HT1080 (cell line): Measurements from ENCODE around the gene TNRC6C. TPM values are rescaled to one million over a fixed set of nuclear protein-coding genes. Genes with fewer than 3 reads are reported as not detected.
"Not testable (repeated sequence)": the region's sequence is repeated elsewhere in the genome, so short reads cannot be mapped to it uniquely, and the experiment has no call there.

Experiments
- DNase-seq: peaks from one replicate; pipeline ENCODE4 v3.0.0-alpha.2; 2015; ENCODE audit warnings: low read depth
- total RNA-seq: library from RNA; depleted of rRNA; stranded (reverse); fragments of >200 nt; shearing (Covaris generic); gene quantifications from 2 replicates; pipeline ENCODE4 v1.2.3, GENCODE V29; 2014

Gene TNRC6C
- total RNA-seq, 1 experiment from 2014 or later, result 2.7 TPM

DNA sequence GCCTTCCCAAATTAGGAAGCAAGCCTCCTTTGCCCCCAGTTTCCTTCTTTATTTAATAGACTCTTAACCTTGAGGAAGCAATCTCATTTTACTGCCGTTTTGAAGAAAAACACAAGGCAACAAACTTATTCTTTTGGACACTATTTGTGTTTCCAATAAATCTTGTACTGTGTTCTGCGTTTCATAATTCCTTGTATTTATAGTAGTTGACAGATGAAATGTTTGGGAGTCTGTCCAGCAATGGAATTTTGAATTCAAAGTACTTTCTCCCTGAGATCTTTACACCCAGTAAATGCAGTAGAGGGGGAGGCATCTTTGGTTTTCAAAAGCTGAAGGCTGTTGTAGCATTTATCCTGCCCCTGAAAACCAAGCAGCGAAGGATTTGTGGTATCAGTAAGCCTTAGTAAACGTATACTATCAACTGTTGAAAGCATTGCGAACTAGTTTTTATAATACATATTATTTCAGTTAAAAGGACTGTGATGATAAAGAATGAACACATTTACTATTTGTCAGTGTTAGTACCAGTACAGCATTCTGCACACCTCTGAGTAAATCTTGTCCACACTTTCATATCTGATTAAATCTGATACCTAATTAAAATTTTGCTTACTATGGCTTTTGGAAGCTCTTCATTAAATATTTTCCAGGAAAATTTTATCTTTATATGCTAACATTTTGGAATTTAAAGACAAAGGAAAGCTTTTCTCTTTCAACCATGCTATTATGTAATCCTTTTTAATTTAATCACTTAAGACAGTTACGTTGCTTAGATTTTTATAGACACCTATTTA is 83.1 kb downstream of the TNRC6C start:
- DNase-seq, result no peak

DNA sequence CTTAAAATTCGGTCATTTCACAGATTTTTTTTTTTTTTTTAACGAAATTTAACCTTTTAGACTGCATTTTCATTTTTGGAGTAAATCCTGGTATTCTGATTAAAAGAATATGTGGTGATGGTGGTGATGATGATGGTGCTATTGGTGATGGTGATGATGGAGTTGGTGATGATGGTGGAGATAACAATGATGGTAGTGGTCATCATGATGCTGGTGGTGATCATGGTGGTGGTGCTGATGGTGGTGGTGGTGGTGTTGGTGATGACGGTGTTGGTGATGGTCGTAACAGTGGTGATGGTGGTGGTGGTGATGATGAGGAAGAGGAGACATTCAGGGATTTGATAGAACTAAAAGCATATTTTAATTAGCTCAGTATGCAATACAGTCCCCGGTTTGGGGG is 84.0 kb downstream of the TNRC6C start:
- DNase-seq, result no peak

DNA sequence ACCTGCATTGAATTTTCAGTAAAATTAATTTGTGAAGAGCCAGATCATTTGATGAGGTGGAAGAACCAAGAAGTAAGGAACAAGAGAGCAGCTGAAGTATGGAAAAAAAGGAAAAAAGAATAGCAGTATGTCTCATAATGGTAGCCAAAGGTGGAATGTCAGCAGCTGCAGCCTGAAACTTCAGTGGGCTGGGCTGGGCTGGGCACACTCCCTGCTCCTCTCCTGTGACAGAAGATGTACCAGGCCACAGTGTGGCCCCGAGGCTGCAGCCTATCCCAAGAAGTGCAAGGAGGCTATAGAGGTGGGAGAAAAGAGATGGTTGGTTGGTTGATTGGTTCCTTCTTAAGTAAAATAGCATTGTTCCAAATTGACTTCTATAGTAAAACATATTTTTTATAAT is 84.5 kb downstream of the TNRC6C start:
- no peak for DNase-seq

- DNase-seq, result no peak
Observed at GRCh38 chr17:78044280-78044835, 85.9 kb downstream of the TNRC6C start.

- no peak for DNase-seq
Observed at GRCh38 chr17:78045316-78045715, 86.8 kb downstream of the TNRC6C start.

GRCh38 chr17:78046923-78047322 is 88.4 kb downstream of the TNRC6C start:
- DNase-seq, result no peak

DNA sequence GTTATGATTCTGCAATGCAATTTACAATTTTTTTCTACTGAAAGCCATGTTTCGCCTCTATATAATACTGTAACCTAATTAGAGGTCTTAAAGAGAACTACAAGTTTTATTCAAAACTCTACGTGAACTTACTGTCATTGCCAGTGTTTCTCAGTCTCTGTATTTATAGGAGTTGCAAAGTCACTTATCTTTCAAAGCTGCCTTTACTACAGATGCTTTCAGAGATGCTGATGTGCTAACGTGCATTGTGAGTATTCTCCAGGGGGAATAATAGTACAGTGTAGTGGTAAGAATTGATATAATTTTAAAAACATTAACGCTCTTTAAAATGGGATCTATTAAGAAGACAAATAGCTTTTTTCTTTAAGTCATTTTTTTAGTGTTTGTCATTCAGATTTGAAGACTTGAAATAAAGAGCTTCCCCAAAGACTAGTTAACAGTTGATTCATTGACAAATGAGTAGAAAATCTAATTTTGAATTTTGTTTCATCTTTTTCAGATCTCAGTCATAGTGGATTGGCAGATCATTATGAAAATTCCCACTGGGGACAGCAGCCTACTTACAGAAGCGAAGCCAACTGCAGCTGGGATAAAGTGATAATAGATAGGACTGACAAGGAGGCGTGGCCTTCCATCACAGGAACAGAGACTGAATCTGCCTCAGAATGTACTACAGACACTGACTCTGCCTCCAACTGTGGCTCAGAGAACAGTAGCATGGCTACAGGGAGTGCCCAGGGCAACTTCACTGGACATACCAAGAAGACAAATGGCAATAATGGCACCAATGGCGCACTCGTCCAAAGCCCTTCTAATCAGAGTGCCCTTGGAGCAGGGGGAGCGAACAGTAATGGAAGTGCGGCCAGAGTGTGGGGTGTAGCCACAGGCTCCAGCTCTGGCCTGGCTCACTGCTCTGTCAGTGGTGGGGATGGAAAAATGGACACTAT is 90.1 kb downstream of the TNRC6C start:
- DNase-seq, result no peak

DNA sequence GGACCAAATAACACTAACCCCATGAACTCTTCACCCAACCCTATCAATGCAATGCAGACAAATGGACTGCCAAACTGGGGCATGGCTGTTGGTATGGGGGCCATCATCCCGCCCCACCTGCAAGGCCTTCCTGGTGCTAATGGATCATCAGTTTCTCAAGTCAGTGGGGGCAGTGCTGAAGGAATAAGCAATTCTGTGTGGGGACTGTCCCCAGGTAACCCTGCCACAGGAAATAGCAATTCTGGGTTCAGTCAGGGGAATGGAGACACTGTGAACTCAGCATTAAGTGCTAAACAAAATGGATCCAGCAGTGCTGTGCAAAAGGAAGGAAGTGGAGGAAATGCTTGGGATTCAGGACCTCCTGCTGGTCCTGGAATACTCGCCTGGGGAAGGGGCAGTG is 91.1 kb downstream of the TNRC6C start:
- no peak for DNase-seq

GRCh38 chr17:78051186-78051972 is 92.9 kb downstream of the TNRC6C start:
- no peak for DNase-seq

- no peak for DNase-seq
Observed at GRCh38 chr17:78053777-78054468, 95.4 kb downstream of the TNRC6C start.

- no peak for DNase-seq
Observed at GRCh38 chr17:78057113-78057740, 98.7 kb downstream of the TNRC6C start.

DNA sequence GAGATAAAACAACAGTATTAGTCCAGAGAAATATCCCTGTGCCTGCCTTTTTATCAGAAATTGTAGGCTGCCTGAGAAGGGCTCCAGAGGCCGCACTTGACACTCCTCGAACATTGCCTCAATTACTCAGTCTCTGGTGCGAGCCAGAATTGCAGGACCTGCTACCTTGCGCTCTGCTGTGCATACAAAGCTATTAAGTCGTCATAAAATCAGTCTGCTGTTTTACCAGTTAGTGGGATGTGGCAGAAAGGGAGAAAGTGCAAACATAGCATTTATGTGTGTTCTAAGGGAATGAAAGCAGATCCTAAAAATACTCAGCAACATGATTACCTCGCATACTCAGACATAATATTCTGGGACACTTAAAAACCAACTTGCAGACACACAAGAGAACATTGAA is 99.5 kb downstream of the TNRC6C start:
- no peak for DNase-seq

DNA sequence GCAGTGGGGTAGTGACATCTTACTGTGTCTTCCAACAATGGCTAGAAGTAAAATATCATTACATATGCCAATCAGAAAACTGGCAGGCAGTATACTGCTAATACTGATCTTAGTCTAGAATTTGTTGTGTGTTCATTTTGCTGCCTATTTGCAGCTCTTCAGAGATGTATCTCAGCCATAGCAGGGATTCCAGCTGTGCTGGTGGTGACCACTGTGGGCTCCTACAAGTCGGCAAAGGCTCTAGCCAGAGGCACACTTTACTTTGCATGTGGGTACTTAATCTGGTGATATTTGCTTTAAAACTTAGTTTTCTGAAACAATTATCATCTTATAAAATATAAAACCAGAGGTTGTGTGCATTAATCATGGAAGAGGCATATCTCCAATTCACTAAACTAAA is 100.1 kb downstream of the TNRC6C start:
- DNase-seq, result no peak

DNA sequence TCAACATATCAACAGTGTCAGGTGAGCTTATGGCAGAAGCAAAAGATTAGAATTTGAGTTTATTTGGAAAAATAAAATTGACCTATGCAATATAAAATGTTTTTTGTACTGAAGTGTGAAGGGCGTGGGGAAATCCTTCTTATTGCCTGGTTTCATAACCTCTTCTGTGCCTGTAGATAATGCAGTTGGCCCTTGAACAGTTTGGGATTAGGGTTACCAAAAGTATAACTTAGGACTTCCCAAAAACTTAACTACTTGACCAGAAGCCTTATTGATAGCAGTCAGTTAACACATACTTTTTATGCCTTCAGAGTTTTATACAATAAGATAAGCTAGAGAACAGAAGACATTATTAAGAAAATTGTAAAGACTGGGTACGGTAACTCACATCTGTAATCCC is 104.1 kb downstream of the TNRC6C start:
- no peak for DNase-seq

DNA sequence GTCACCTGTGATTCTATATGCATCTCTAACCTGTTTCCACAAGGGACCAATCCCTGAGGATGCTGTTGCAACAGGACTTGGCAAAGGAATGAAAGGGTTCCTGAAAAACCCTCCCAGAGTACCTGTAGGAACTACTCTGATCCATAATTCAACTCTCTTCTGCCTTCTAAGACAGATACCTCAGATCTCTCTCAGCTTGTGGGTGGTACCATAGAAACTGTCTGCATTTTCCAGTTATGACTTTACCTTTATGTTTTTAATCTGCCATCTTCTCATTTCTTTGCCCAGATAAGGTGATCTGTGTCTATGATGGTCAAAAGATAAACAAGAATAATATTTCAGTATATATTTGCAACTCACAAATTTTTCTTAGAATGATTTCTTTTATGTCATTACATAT is 105.0 kb downstream of the TNRC6C start:
- DNase-seq, result no peak

DNA sequence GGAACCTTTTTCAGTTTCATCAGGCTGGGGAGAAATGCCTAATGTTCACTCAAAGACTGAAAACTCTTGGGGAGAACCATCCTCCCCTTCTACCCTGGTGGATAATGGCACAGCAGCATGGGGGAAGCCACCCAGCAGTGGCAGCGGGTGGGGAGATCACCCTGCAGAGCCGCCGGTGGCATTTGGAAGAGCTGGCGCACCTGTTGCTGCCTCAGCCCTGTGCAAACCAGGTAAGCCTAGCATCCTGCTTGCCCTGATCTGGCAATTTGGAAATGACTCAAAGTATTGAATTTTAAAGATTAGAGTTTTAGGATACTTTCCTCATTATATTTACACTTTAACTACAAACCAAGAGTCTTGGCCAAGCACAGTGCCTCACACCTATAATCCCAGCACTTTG is 106.2 kb downstream of the TNRC6C start:
- DNase-seq, result no peak

DNA sequence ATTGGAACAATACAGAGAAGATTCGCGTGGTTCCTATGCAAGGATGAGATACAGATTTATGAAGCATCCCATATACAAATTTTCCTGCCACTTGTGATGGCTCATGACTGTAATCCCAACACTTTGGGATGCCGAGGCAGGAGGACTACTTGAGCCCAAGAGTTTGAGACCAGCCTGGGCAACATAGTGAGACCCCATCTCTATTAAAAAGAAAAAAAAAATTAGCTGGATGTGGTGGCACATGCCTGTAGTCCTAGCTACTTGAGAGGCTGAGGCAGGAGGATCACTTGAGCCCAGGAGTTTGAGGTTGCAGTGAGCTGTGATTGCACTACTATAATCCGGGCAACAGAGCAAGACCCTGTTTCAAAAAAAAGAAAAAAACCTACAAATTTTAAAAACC is 108.5 kb downstream of the TNRC6C start:
- not testable (repeated sequence) for DNase-seq

DNA sequence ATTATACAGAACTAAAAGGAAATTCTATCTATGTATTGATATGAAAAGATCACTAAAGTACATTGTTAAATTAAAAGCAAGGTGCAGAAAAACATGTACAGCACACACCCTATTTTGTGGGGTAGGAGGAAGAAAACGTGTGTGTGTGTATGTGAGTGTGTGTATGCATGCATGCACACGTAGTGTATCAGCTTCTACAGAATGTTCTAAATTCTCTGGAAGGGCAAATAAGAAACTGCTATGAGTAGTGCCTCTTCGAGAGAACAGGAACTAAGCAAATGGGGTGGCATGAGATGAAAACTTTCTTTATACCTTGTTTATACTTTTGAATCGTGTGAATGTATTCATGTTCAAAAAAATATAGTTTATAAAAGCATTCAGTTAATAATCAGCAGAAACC is 111.2 kb downstream of the TNRC6C start:
- no peak for DNase-seq

DNA sequence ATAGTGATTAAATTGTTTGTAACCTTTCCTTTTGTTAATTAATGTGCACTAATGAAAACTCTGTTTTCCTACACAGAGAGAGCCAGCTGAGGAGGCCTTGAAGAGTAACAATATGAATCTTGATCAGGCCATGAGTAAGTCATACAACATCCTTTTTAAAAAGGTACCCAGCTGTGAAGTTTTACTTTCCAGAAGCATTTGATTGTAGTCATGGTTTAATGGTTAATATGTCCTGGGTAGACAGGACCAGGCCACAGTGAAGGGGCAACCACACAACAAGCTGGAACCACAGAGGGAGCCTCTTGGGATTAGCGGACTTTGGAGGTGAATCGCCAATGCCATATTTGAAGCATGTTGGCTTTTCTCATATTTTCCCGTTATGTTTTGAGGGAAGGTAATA is 114.5 kb downstream of the TNRC6C start:
- DNase-seq, result no peak

DNA sequence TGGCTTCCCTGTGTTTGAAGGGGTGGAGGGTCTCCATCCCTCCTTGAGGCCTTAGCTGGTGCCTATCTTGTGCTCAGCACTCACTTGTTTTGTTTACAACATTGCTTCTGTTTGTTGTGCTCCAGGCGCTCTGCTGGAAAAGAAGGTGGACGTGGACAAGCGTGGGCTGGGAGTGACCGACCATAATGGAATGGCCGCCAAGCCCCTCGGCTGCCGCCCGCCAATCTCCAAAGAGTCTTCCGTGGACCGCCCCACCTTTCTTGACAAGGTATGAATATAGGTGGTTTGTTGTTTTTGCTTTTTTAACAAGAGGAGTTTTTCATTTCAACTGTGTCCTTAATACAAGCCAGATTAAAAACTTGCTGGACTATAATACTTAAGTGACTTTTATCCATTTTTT is 116.5 kb downstream of the TNRC6C start:
- DNase-seq, result no peak
